ENCODE results near the gene FAM241B. TPM values are rescaled to one million over a fixed set of nuclear protein-coding genes. Genes with fewer than 3 reads are reported as not detected.

Gene FAM241B
- total RNA-seq, 1 experiment from 2014 or later = 18.0 TPM

DNA sequence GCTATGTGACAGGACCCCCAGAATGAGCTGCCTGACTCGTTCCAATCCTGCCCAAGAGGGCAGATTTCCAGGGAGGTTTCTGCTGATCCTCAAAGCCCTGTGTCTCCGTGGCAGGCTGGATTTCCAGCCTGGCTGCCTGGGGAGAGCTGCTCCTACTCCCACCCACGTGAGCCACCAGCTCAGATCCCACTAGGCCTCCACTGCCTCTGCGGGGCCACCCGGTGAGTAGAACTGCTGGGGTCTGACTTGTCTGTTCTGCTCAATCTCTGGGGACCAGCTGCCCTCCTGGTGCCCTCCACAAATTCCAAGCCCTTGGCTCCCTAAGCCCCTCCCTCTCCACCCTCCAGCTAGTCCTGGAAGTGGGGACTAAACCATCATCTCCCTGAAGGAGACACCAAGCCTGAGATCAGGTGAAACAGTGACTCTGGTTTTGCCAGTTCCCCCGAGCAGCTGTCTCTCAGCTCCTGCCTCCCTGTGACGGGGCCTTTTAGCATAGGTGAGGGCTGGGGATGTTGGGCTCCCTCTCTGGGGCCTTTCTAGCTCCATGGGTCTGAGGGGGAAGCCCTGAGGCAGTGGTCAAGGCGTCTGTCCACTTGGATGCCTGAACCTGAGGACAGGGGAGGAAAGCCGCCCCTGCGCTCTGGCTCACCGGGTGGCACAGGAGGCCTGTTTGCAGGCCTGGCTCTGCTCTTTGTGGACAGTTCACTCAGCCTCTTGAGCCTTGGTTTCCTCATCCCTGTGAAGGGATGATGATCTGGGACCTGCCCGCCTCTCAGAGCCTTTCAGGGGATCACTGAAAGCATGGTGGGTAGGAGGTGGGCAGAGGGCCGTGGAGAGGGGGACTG, 5.6 kb downstream of the FAM241B start:
- H2AFZ ChIP-seq (ENCODE audit: low read depth, low read length, poor library complexity, severe bottlenecking) = no peak overlapping the region
- peaks cover 7 to 8% of the 10 kb centered on the region in 2 experiments; a peak in 3 of 4 replicates for H3K36me3 ChIP-seq (ENCODE audit: control insufficient read depth in 1 of 2, insufficient read depth in 2 of 2, low read length in 2 of 2)
- H3K9ac ChIP-seq (ENCODE audit: low read length) = no peak overlapping the region
- CTCF ChIA-PET = interaction anchor here (1.0 to 5.2 kb wide), 5 partner anchors 9 to 228 kb away, joined by 3 to 148 read pairs (median 5); no protein-coding TSS in a partner anchor
- no peaks in the 10 kb centered on the region for H4K20me1 ChIP-seq (ENCODE audit: insufficient read depth)
- POLR2A ChIA-PET = no interaction called here
- no peak for ATAC-seq
- DNase-seq (ENCODE audit: low read depth, low spot score) = no peak
- TF ChIP-seq, protein P1, sequence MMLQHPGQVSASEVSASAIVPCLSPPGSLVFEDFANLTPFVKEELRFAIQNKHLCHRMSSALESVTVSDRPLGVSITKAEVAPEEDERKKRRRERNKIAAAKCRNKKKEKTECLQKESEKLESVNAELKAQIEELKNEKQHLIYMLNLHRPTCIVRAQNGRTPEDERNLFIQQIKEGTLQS (IDR thresholded peaks at IDR 0.05) = no peak
- TF ChIP-seq, protein P2, sequence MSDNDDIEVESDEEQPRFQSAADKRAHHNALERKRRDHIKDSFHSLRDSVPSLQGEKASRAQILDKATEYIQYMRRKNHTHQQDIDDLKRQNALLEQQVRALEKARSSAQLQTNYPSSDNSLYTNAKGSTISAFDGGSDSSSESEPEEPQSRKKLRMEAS (IDR thresholded peaks at IDR 0.05) = no peak
- TF ChIP-seq YY1 (IDR thresholded peaks at IDR 0.05; ENCODE audit: extremely low read depth, insufficient replicate concordance, low read depth, low read length) (no peak), POLR2A (IDR thresholded peaks at IDR 0.05; ENCODE audit: borderline replicate concordance, extremely low read depth, insufficient read depth, insufficient read length) (no peak), ZNF274 (IDR thresholded peaks at IDR 0.05; ENCODE audit: low read depth, low read length) (no peak), JUND (IDR thresholded peaks at IDR 0.05) (no peak), SP1 (IDR thresholded peaks at IDR 0.05; ENCODE audit: low read depth) (no peak), EGR1 (IDR thresholded peaks at IDR 0.05; ENCODE audit: low read depth) (no peak), CBX3 (IDR thresholded peaks at IDR 0.05; ENCODE audit: low read depth) (no peak), CEBPB (IDR thresholded peaks at IDR 0.05; ENCODE audit: low read depth) (no peak), ZFX (IDR thresholded peaks at IDR 0.05) (no peak), SIN3A (IDR thresholded peaks at IDR 0.05; ENCODE audit: low read depth) (no peak)
- TF ChIP-seq, protein P3, sequence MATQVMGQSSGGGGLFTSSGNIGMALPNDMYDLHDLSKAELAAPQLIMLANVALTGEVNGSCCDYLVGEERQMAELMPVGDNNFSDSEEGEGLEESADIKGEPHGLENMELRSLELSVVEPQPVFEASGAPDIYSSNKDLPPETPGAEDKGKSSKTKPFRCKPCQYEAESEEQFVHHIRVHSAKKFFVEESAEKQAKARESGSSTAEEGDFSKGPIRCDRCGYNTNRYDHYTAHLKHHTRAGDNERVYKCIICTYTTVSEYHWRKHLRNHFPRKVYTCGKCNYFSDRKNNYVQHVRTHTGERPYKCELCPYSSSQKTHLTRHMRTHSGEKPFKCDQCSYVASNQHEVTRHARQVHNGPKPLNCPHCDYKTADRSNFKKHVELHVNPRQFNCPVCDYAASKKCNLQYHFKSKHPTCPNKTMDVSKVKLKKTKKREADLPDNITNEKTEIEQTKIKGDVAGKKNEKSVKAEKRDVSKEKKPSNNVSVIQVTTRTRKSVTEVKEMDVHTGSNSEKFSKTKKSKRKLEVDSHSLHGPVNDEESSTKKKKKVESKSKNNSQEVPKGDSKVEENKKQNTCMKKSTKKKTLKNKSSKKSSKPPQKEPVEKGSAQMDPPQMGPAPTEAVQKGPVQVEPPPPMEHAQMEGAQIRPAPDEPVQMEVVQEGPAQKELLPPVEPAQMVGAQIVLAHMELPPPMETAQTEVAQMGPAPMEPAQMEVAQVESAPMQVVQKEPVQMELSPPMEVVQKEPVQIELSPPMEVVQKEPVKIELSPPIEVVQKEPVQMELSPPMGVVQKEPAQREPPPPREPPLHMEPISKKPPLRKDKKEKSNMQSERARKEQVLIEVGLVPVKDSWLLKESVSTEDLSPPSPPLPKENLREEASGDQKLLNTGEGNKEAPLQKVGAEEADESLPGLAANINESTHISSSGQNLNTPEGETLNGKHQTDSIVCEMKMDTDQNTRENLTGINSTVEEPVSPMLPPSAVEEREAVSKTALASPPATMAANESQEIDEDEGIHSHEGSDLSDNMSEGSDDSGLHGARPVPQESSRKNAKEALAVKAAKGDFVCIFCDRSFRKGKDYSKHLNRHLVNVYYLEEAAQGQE (IDR thresholded peaks at IDR 0.05; ENCODE audit: low read depth) = no peak
- TF ChIP-seq, protein P4, sequence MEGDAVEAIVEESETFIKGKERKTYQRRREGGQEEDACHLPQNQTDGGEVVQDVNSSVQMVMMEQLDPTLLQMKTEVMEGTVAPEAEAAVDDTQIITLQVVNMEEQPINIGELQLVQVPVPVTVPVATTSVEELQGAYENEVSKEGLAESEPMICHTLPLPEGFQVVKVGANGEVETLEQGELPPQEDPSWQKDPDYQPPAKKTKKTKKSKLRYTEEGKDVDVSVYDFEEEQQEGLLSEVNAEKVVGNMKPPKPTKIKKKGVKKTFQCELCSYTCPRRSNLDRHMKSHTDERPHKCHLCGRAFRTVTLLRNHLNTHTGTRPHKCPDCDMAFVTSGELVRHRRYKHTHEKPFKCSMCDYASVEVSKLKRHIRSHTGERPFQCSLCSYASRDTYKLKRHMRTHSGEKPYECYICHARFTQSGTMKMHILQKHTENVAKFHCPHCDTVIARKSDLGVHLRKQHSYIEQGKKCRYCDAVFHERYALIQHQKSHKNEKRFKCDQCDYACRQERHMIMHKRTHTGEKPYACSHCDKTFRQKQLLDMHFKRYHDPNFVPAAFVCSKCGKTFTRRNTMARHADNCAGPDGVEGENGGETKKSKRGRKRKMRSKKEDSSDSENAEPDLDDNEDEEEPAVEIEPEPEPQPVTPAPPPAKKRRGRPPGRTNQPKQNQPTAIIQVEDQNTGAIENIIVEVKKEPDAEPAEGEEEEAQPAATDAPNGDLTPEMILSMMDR (IDR thresholded peaks at IDR 0.05 in 2 of 3, conservative IDR thresholded peaks at IDR 0.05 in 1 of 3; ENCODE audit: borderline replicate concordance in 1 of 3, insufficient read depth in 1 of 3, low read depth in 2 of 3, low read length in 2 of 3) = no peak
- TF ChIP-seq, protein P5, sequence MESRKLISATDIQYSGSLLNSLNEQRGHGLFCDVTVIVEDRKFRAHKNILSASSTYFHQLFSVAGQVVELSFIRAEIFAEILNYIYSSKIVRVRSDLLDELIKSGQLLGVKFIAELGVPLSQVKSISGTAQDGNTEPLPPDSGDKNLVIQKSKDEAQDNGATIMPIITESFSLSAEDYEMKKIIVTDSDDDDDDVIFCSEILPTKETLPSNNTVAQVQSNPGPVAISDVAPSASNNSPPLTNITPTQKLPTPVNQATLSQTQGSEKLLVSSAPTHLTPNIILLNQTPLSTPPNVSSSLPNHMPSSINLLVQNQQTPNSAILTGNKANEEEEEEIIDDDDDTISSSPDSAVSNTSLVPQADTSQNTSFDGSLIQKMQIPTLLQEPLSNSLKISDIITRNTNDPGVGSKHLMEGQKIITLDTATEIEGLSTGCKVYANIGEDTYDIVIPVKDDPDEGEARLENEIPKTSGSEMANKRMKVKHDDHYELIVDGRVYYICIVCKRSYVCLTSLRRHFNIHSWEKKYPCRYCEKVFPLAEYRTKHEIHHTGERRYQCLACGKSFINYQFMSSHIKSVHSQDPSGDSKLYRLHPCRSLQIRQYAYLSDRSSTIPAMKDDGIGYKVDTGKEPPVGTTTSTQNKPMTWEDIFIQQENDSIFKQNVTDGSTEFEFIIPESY (IDR thresholded peaks at IDR 0.05; ENCODE audit: extremely low read depth, insufficient replicate concordance, low read length) = no peak
- no peaks in the 10 kb centered on the region for H3K9me2 ChIP-seq (ENCODE audit: insufficient read depth)
- H3K4me3 ChIP-seq (replicated peaks in 1 of 2; ENCODE audit: low read depth in 1 of 2, low read length in 2 of 2) = no peak overlapping the region
- no peaks in the 10 kb centered on the region for H3K27me3 ChIP-seq (ENCODE audit: insufficient read depth, low read length)
- H3K79me2 ChIP-seq (ENCODE audit: insufficient read depth, low read length) = peaks cover 13% of the 10 kb centered on the region
- peaks cover 2 to 10% of the 10 kb centered on the region in 2 experiments; a peak in 3 of 4 replicates for H3K4me1 ChIP-seq (ENCODE audit: control insufficient read depth in 1 of 2, insufficient read depth in 2 of 2, low read length in 2 of 2)
- intact Hi-C loops (cut with micrococcal nuclease) = loop anchor here (2.0 to 5.0 kb wide), 2 partner anchors 209 to 398 kb away; no protein-coding TSS in a partner anchor
- BruUV-seq (replicated peaks) = no TSS peak
- no peak overlapping the region for H3K4me2 ChIP-seq (ENCODE audit: low read length)
- H3K9me3 ChIP-seq (ENCODE audit: control insufficient read depth in 1 of 2, insufficient read depth in 1 of 2, low read depth in 1 of 2, low read length in 2 of 2) = no peaks in the 10 kb centered on the region
- H3K27ac ChIP-seq (ENCODE audit: low read depth, low read length) = no peak overlapping the region
- RAD21 ChIA-PET (ENCODE audit: low non-redundant PET in 1 of 2, low total read pairs in 2 of 2, uncharacterized antibody in 2 of 2, unreplicated experiment in 2 of 2) = interaction anchor here (2.2 to 2.8 kb wide), 2 partner anchors 119 kb away, joined by 14 to 17 read pairs; no protein-coding TSS in a partner anchor

Data from HCT116 (cell line).